ENCODE data around the gene DGKG. TPM values are rescaled to one million over a fixed set of nuclear protein-coding genes. Genes with fewer than 3 reads are reported as not detected.

DGKG gene
- polyA plus RNA-seq, 3 donors, result 4.2 to 9.2 (median 4.3) TPM

DNA sequence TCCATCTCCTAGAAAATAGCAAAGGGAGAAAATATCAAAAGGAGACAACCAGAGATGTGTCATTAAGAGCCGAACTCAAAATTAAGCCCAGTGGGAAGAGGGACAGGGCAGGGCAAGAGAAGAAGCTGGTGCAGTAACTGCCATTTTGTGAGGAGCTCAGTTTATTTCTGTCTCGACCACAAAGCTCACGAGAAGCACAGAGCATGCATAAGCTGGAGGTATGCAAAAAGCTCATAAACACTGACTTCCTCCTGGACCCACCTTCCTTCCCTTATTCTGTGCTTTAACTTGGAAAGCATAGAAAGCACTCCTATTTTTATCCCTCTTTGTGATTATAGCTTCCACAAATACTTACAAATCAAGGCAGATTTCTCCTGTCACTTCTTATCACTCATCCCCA is 81.3 kb downstream of the DGKG start:
- H2AFZ ChIP-seq (ENCODE audit: insufficient read depth, low read depth, low read length, poor library complexity, severe bottlenecking), result no peak overlapping the region
- WGBS (ENCODE audit: insufficient coverage), result 40% methylated on average over 3 of the region's 3 CpGs
- DNase-seq, result no peak
- peaks cover 89 to 100% of the 10 kb centered on the region in 2 donors for H3K36me3 ChIP-seq (replicated peaks in 1 of 2; ENCODE audit: control insufficient read depth in 1 of 2, insufficient read depth in 2 of 2, low read length in 2 of 2)
- H3K4me1 ChIP-seq (ENCODE audit: control insufficient read depth in 1 of 2, insufficient read depth in 2 of 2, low read length in 2 of 2), result no peaks in the 10 kb centered on the region
- no peak overlapping the region for H3K4me3 ChIP-seq (replicated peaks in 1 of 3; ENCODE audit: low read depth in 2 of 3, low read length in 3 of 3)
- Mint-ChIP-seq H3K4me1 (no peaks in the 10 kb centered on the region), H3K9me3 (no peaks in the 10 kb centered on the region), H3K27me3 (ENCODE audit: low read depth in 3 of 3) (peaks cover 0 to 1% (median 0%) of the 10 kb centered on the region in 3 donors), H3K4me3 (no peak overlapping the region), H3K27ac (peak overlapping the region in 2 of 7 donors; percentile 17 to 50), H3K36me3 (peaks cover 94 to 97% of the 10 kb centered on the region in 2 donors)
- H3K27ac ChIP-seq (ENCODE audit: low read depth in 1 of 2, low read length in 2 of 2), result peak overlapping the region in 1 of 2 donors; percentile 21
- no peak overlapping the region for H3K4me2 ChIP-seq (replicated peaks; ENCODE audit: extremely low read depth, low read length, poor library complexity, severe bottlenecking)
- H3K79me2 ChIP-seq (ENCODE audit: insufficient read depth, low read length), result no peaks in the 10 kb centered on the region
- intact Hi-C loops (cut with micrococcal nuclease), result no loop called here
- no peak overlapping the region for H3K9ac ChIP-seq (ENCODE audit: insufficient read depth, low read length, poor library complexity, severe bottlenecking)
- H3K27me3 ChIP-seq (ENCODE audit: control insufficient read depth in 2 of 2, insufficient read depth in 2 of 2, low read length in 2 of 2), result no peaks in the 10 kb centered on the region
- TF ChIP-seq, protein P1, sequence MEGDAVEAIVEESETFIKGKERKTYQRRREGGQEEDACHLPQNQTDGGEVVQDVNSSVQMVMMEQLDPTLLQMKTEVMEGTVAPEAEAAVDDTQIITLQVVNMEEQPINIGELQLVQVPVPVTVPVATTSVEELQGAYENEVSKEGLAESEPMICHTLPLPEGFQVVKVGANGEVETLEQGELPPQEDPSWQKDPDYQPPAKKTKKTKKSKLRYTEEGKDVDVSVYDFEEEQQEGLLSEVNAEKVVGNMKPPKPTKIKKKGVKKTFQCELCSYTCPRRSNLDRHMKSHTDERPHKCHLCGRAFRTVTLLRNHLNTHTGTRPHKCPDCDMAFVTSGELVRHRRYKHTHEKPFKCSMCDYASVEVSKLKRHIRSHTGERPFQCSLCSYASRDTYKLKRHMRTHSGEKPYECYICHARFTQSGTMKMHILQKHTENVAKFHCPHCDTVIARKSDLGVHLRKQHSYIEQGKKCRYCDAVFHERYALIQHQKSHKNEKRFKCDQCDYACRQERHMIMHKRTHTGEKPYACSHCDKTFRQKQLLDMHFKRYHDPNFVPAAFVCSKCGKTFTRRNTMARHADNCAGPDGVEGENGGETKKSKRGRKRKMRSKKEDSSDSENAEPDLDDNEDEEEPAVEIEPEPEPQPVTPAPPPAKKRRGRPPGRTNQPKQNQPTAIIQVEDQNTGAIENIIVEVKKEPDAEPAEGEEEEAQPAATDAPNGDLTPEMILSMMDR (IDR thresholded peaks at IDR 0.05), result no peak
- H3K9me3 ChIP-seq (replicated peaks in 1 of 2; ENCODE audit: control insufficient read depth in 1 of 2, insufficient read depth in 1 of 2, low read length in 2 of 2), result no peaks in the 10 kb centered on the region
- H4K20me1 ChIP-seq (ENCODE audit: insufficient read depth, low read length), result no peaks in the 10 kb centered on the region

DNA sequence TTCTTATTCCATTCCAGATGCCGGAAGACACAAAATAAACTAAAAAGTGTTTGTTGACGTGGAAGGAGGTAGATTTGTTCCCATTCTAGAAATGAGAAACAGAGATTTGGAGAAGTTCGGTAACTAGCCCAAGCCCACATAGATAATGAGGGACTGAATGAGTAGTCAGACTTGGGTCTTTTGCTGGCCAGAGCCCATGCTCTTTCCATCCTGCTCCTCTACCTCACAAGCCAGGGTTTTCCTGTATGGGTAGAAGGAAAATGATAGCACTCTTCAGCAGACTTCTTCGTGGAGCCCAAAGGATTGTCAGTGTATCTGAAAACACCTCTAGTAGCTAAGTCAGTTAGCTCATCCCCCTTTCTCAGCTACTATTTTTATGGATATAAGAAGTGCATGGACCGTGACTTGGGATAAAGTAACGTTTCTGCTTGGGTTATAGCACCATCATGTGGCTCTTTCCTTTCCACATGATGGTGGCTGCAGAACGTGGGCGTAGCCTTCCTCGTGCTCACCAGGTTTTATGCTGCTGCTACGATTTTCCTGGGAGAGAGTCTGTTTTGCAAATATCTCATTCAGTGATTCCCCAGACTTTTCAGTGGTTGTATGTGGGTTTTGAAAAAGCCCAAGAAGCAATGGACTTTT is 84.6 kb downstream of the DGKG start:
- H2AFZ ChIP-seq (ENCODE audit: insufficient read depth, low read depth, low read length, poor library complexity, severe bottlenecking), result no peak overlapping the region
- H3K9ac ChIP-seq (ENCODE audit: insufficient read depth, low read length, poor library complexity, severe bottlenecking), result no peak overlapping the region
- H3K27me3 Mint-ChIP-seq (ENCODE audit: low read depth in 3 of 3), result peaks cover 0 to under 1% (median 0%) of the 10 kb centered on the region in 3 donors
- no peaks in the 10 kb centered on the region for H3K27me3 ChIP-seq (ENCODE audit: control insufficient read depth in 2 of 2, insufficient read depth in 2 of 2, low read length in 2 of 2)
- no peaks in the 10 kb centered on the region for H3K9me3 ChIP-seq (replicated peaks in 1 of 2; ENCODE audit: control insufficient read depth in 1 of 2, insufficient read depth in 1 of 2, low read length in 2 of 2)
- H3K27ac ChIP-seq (ENCODE audit: low read depth in 1 of 2, low read length in 2 of 2), result no peak overlapping the region
- no peak overlapping the region for H3K4me3 ChIP-seq (replicated peaks in 1 of 3; ENCODE audit: low read depth in 2 of 3, low read length in 3 of 3)
- H3K79me2 ChIP-seq (ENCODE audit: insufficient read depth, low read length), result no peaks in the 10 kb centered on the region
- intact Hi-C loops (cut with micrococcal nuclease), result no loop called here
- H3K27ac Mint-ChIP-seq, result no peak overlapping the region
- H3K36me3 ChIP-seq (replicated peaks in 1 of 2; ENCODE audit: control insufficient read depth in 1 of 2, insufficient read depth in 2 of 2, low read length in 2 of 2), result peaks cover 84 to 87% of the 10 kb centered on the region in 2 donors
- H3K36me3 Mint-ChIP-seq, result peaks cover 81 to 86% of the 10 kb centered on the region in 2 donors
- TF ChIP-seq, protein P1 (IDR thresholded peaks at IDR 0.05), result no peak
- H3K4me3 Mint-ChIP-seq, result no peak overlapping the region
- no peaks in the 10 kb centered on the region for H3K4me1 ChIP-seq (ENCODE audit: control insufficient read depth in 1 of 2, insufficient read depth in 2 of 2, low read length in 2 of 2)
- 96% methylated on average over 5 of the region's 10 CpGs for WGBS (ENCODE audit: insufficient coverage)
- H3K4me2 ChIP-seq (replicated peaks; ENCODE audit: extremely low read depth, low read length, poor library complexity, severe bottlenecking), result no peak overlapping the region
- H3K4me1 Mint-ChIP-seq, result no peaks in the 10 kb centered on the region
- DNase-seq, result no peak
- H4K20me1 ChIP-seq (ENCODE audit: insufficient read depth, low read length), result no peaks in the 10 kb centered on the region
- no peaks in the 10 kb centered on the region for H3K9me3 Mint-ChIP-seq
